ENCODE data around the gene INTS7.

- TF ChIP-seq POLR2A (IDR thresholded peaks at IDR 0.05) (no peak), CTCF (IDR thresholded peaks at IDR 0.05 in 8 of 11, conservative IDR thresholded peaks at IDR 0.05 in 3 of 11) (no peak)
These were observed 87.7 kb downstream of the INTS7 start for GRCh38 chr1:211947396-211948295.
